ENCODE results near the gene BORCS6.

- no peak for TF ChIP-seq POLR2AphosphoS5 (IDR thresholded peaks at IDR 0.05; ENCODE audit: low read depth, low read length)
- no peak for TF ChIP-seq SIN3A (IDR thresholded peaks at IDR 0.05; ENCODE audit: borderline replicate concordance, insufficient read depth, low read length)
- TF ChIP-seq, protein P1, sequence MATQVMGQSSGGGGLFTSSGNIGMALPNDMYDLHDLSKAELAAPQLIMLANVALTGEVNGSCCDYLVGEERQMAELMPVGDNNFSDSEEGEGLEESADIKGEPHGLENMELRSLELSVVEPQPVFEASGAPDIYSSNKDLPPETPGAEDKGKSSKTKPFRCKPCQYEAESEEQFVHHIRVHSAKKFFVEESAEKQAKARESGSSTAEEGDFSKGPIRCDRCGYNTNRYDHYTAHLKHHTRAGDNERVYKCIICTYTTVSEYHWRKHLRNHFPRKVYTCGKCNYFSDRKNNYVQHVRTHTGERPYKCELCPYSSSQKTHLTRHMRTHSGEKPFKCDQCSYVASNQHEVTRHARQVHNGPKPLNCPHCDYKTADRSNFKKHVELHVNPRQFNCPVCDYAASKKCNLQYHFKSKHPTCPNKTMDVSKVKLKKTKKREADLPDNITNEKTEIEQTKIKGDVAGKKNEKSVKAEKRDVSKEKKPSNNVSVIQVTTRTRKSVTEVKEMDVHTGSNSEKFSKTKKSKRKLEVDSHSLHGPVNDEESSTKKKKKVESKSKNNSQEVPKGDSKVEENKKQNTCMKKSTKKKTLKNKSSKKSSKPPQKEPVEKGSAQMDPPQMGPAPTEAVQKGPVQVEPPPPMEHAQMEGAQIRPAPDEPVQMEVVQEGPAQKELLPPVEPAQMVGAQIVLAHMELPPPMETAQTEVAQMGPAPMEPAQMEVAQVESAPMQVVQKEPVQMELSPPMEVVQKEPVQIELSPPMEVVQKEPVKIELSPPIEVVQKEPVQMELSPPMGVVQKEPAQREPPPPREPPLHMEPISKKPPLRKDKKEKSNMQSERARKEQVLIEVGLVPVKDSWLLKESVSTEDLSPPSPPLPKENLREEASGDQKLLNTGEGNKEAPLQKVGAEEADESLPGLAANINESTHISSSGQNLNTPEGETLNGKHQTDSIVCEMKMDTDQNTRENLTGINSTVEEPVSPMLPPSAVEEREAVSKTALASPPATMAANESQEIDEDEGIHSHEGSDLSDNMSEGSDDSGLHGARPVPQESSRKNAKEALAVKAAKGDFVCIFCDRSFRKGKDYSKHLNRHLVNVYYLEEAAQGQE (IDR thresholded peaks at IDR 0.05; ENCODE audit: insufficient read depth in 1 of 2, low read depth in 2 of 2, low read length in 2 of 2): no peak
- TF ChIP-seq TAF1 (IDR thresholded peaks at IDR 0.05; ENCODE audit: borderline replicate concordance, insufficient read depth, low read length): no peak
Observed at GRCh38 chr17:8149419-8150193, 40.4 kb downstream of the BORCS6 start.

Data from PFSK-1 (cell line).